ENCODE measurements around the gene RAB40C. TPM values are rescaled to one million over a fixed set of nuclear protein-coding genes. Genes with fewer than 3 reads are reported as not detected.
A peak's percentile ranks its signal among the peaks of the same experiment; 100 is the strongest.

RAB40C gene
- total RNA-seq, 1 experiment from 2014 or later: 5.9 TPM

DNA sequence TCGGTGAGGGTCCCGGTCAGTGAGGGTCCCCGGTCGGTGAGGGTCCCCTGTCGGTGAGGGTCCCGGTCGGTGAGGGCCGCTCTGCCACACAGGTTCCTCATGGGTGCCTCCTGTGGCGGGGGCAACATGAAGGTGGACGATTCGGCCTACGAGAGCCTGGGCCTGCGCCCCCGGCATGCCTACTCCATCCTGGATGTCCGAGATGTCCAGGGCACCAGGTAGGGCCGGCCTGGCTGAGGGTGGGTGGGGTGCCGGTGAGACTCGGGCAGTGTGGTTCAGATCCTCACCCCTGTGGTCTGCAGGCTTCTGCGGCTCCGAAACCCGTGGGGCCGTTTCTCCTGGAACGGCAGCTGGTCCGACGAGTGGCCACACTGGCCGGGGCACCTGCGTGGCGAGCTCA, 38.7 kb upstream of the RAB40C start:
- H3K4me1 ChIP-seq (ENCODE audit: low read length): no peaks in the 10 kb centered on the region
- H3K27me3 ChIP-seq (ENCODE audit: low read length): no peaks in the 10 kb centered on the region
- no peak overlapping the region for H3K27ac ChIP-seq (ENCODE audit: low read length)
- no peaks in the 10 kb centered on the region for H3K9me3 ChIP-seq (ENCODE audit: low read length)
- no peaks in the 10 kb centered on the region for H3K9me2 ChIP-seq (replicated peaks; ENCODE audit: insufficient read depth, low read length)
- no peaks in the 10 kb centered on the region for H3K79me2 ChIP-seq (ENCODE audit: low read length)
- no peak for DNase-seq
- H3K4me2 ChIP-seq (ENCODE audit: low read depth, low read length, poor library complexity, severe bottlenecking): no peak overlapping the region
- H4K20me1 ChIP-seq (ENCODE audit: insufficient read depth, low read depth, low read length): 0 out of 2 replicates have a peak, but pooled peaks cover 6% of the 10 kb centered on the region
- no peak overlapping the region for H3K4me3 ChIP-seq (ENCODE audit: low read length)
- H2AFZ ChIP-seq (ENCODE audit: low read length): no peak overlapping the region
- H3K9ac ChIP-seq (ENCODE audit: low read length): no peak overlapping the region
- no peaks in the 10 kb centered on the region for H3K36me3 ChIP-seq (ENCODE audit: insufficient read depth, low read length)

DNA sequence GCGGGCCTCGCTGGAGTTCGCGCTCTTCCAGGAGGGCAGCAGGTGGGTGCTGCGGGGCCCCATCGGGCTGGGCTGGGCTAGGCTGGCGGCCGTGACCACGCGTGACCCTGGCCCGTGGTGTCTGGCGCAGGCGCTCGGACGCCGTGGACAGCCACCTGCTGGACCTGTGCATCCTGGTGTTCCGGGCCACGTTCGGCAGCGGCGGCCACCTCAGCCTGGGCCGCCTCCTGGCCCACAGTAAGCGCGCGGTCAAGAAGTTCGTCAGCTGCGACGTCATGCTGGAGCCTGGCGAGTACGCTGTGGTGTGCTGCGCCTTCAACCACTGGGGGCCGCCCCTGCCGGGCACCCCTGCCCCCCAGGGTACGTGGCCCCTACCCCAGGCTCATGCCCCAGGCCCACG, 37.7 kb upstream of the RAB40C start:
- Histone ChIP-seq H3K27me3 (ENCODE audit: low read length) (no peaks in the 10 kb centered on the region), H3K4me2 (ENCODE audit: low read depth, low read length, poor library complexity, severe bottlenecking) (no peak overlapping the region), H2AFZ (ENCODE audit: low read length) (no peak overlapping the region), H3K9ac (ENCODE audit: low read length) (no peak overlapping the region), H3K4me3 (ENCODE audit: low read length) (no peak overlapping the region), H3K27ac (ENCODE audit: low read length) (no peak overlapping the region), H4K20me1 (ENCODE audit: insufficient read depth, low read depth, low read length) (0 out of 2 replicates have a peak, but pooled peaks cover 6% of the 10 kb centered on the region), H3K36me3 (ENCODE audit: insufficient read depth, low read length) (no peaks in the 10 kb centered on the region), H3K9me2 (replicated peaks; ENCODE audit: insufficient read depth, low read length) (no peaks in the 10 kb centered on the region), H3K79me2 (ENCODE audit: low read length) (no peaks in the 10 kb centered on the region), H3K4me1 (ENCODE audit: low read length) (peaks cover 8% of the 10 kb centered on the region), H3K9me3 (ENCODE audit: low read length) (no peaks in the 10 kb centered on the region)
- DNase-seq: no peak

DNA sequence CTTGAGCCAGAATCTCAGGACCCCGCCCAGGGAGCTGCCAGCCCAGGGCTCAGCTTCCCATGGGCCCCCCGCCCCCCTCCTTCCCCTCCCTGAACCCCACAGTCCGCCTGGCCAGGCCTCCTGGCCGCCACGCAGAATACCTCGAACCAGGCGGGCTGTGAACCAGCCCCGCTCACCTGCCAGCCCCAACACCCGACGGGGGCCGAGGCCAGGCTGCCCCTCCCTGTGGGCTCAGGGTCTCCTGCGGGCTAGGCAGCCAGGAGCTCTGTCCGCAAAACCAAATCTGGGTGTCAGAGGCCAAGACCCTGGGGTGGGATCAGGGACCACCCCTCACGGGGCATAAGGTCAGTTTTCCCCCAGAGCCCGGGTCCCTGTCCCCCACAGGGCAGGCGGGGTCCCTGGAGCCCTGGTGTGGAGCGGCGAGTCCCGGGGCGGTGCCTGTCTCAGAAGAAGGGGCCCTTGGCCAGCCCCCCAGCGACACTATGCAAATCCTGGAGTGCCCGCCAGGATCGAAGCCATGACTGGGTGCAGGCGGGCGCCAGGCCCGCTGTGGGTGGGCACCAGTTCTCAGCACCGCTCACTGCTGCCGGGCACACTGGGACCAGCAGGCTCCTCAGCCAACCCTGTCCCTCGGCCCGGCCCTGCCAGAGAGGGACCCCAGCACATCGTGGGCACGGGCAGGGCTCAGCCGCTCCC, 36.1 kb upstream of the RAB40C start:
- H3K4me3 ChIP-seq (ENCODE audit: low read length): no peak overlapping the region
- no peak overlapping the region for H3K27ac ChIP-seq (ENCODE audit: low read length)
- no peaks in the 10 kb centered on the region for H3K27me3 ChIP-seq (ENCODE audit: low read length)
- H3K4me2 ChIP-seq (ENCODE audit: low read depth, low read length, poor library complexity, severe bottlenecking): no peak overlapping the region
- no peaks in the 10 kb centered on the region for H3K9me3 ChIP-seq (ENCODE audit: low read length)
- no peak overlapping the region for H2AFZ ChIP-seq (ENCODE audit: low read length)
- no peaks in the 10 kb centered on the region for H3K36me3 ChIP-seq (ENCODE audit: insufficient read depth, low read length)
- no peaks in the 10 kb centered on the region for H3K79me2 ChIP-seq (ENCODE audit: low read length)
- H4K20me1 ChIP-seq (ENCODE audit: insufficient read depth, low read depth, low read length): 0 out of 2 replicates have a peak, but pooled peaks cover 6% of the 10 kb centered on the region
- H3K4me1 ChIP-seq (ENCODE audit: low read length): peaks cover 23% of the 10 kb centered on the region
- H3K9ac ChIP-seq (ENCODE audit: low read length): no peak overlapping the region
- peak; percentile 44 for DNase-seq
- H3K9me2 ChIP-seq (replicated peaks; ENCODE audit: insufficient read depth, low read length): no peaks in the 10 kb centered on the region

DNA sequence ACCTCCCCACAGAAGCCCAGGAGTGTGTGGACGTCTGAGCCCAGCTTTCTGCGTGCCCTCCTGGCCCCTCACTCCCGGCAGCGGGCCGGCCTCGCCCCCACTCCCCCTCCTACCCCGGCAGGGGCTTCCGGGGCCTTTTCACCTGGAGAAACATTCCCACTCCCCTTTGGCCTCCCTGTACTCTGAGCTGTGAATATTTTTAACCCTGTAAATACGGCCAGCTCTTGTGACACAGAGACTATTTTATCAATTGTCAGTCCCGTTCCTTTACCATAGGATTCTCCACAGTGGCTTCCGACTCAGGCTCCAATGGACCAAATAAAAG, 35.6 kb upstream of the RAB40C start:
- Histone ChIP-seq H3K27me3 (ENCODE audit: low read length) (no peaks in the 10 kb centered on the region), H3K27ac (ENCODE audit: low read length) (no peak overlapping the region), H3K9me3 (ENCODE audit: low read length) (no peaks in the 10 kb centered on the region), H3K79me2 (ENCODE audit: low read length) (no peaks in the 10 kb centered on the region), H2AFZ (ENCODE audit: low read length) (no peak overlapping the region), H3K4me3 (ENCODE audit: low read length) (no peak overlapping the region), H3K9ac (ENCODE audit: low read length) (no peak overlapping the region), H3K36me3 (ENCODE audit: insufficient read depth, low read length) (no peaks in the 10 kb centered on the region), H3K4me1 (ENCODE audit: low read length) (peaks cover 28% of the 10 kb centered on the region), H3K9me2 (replicated peaks; ENCODE audit: insufficient read depth, low read length) (no peaks in the 10 kb centered on the region), H4K20me1 (ENCODE audit: insufficient read depth, low read depth, low read length) (0 out of 2 replicates have a peak, but pooled peaks cover 8% of the 10 kb centered on the region), H3K4me2 (ENCODE audit: low read depth, low read length, poor library complexity, severe bottlenecking) (no peak overlapping the region)
- DNase-seq: no peak

DNA sequence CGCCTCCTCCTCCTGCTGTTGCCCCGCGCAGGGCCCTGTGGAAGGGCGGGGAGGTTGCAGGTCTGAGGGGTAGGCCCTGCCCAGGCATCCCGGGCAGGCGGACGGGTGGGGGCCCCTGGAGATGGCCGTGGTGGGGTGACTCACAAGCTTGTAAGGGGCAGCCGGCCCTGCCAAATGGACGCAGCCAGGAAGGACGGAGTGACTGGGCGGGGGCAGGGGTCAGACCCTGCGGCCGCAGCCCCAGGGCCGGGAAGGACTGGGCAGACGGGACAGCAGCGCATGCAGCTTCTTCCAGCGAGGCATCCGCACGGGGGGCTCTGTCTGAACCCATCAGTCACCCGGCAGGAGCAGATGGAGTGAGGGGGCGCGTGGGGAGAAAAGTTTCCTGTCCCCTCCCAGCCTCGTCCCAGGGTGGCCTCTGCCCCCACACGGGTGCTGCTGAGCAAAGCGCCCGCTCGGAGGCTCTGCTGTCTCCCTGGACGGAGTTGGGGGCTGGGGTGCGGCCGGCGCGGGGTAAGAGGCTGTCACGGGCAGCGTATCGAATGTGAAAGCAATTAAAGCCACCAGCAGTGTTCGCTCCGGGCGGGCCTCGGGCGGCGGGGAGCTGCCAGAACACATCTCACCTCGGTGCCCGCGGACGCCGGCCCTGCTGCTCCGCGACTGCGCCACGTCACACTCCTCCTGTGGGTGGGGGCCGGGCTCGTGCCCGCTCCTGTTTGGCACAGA, 35.1 kb upstream of the RAB40C start:
- no peak overlapping the region for H3K9ac ChIP-seq (ENCODE audit: low read length)
- H3K27ac ChIP-seq (ENCODE audit: low read length): no peak overlapping the region
- DNase-seq: no peak
- no peaks in the 10 kb centered on the region for H3K9me2 ChIP-seq (replicated peaks; ENCODE audit: insufficient read depth, low read length)
- no peaks in the 10 kb centered on the region for H3K79me2 ChIP-seq (ENCODE audit: low read length)
- H3K27me3 ChIP-seq (ENCODE audit: low read length): no peaks in the 10 kb centered on the region
- H2AFZ ChIP-seq (ENCODE audit: low read length): no peak overlapping the region
- H3K4me1 ChIP-seq (ENCODE audit: low read length): peaks cover 29% of the 10 kb centered on the region
- H3K4me3 ChIP-seq (ENCODE audit: low read length): no peak overlapping the region
- no peaks in the 10 kb centered on the region for H3K9me3 ChIP-seq (ENCODE audit: low read length)
- H4K20me1 ChIP-seq (ENCODE audit: insufficient read depth, low read depth, low read length): 0 out of 2 replicates have a peak, but pooled peaks cover 10% of the 10 kb centered on the region
- H3K36me3 ChIP-seq (ENCODE audit: insufficient read depth, low read length): no peaks in the 10 kb centered on the region
- no peak overlapping the region for H3K4me2 ChIP-seq (ENCODE audit: low read depth, low read length, poor library complexity, severe bottlenecking)

DNA sequence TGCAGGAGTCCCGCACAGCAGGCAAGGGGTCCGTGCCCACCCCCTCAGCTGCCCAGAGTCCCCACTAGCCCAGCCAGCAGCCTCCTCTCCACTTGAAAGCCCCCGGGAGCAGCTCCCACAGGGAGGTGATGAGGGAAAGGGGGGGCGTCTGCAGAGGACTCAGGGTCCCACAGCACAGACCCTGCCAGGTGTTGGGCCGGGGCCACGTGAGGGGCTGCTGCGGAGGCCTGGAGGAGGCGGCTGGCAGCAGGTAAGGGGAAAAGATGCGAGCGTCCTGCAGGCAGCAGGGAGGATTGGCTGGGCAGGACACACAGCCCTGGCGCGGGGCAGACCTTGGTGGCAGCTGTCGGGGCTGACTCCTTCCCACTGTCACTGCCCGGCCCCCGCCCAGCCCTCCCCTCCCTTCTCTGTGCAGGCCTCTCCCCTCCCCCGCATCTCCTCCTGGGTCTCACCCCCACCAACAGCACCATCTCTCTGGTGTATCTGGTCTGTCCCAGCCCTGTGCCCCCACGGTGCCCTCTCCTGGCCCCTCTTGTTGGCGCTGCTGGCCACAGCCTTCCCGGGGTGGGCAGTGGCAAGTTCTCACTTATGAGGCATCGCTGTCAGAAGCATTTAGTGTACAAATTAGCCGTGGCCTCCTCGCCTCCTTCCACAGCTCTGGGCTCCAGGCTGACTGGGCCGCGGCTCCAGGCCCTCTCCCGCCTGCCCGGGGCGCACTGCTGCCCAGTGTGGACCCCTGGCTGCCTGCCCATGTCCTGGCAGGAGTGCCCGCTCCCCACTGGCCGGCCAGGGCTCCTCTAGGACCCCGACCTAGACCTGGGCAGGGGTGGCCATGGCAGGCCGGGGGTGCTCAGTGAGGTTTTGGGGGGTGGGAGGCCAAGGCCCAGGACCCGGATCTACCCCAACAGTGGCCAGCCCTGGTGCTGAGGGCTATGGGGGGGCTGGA, 34.1 kb upstream of the RAB40C start:
- Histone ChIP-seq H3K9ac (ENCODE audit: low read length) (no peak overlapping the region), H3K36me3 (ENCODE audit: insufficient read depth, low read length) (no peaks in the 10 kb centered on the region)

DNA sequence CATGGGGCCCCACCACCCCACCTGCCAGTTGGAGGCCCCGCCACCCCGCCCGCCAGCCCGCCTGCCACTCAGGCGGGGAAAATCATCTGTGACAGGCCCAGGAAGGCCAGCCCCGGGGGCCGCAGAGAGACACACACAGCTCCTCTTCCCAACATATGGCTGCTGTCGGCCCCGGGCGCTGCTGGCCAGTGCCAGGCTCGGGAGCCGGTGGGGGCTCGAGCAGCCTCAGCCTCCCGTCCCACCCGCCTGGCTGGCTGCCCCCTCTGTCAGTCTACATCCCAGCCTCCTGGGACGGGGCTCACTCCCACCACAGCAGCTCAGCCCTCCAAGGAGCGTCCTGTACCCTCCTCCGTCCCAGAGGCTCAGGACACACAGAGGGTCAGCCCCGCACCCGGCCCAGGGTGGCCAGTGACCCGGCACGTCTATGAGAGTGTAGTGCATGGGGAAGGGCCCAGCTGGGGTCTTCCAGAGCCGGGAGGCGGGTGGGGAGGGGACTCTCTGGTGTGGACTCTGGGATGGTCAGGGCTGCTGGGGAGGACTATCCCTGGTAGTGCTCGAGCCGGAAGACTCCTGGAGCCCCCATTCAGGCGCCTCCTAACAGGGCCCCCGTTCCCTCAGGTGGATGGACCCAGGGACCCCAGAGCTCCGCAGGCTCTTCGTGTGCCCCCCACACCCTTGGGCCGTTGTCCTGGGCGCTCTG, 33.2 kb upstream of the RAB40C start:
- DNase-seq: no peak

More for the DNA sequence above, 34.1 kb upstream of the RAB40C start:
- Histone ChIP-seq H2AFZ (ENCODE audit: low read length) (no peak overlapping the region), H3K9me3 (ENCODE audit: low read length) (no peaks in the 10 kb centered on the region), H3K27ac (ENCODE audit: low read length) (no peak overlapping the region), H4K20me1 (ENCODE audit: insufficient read depth, low read depth, low read length) (0 out of 2 replicates have a peak, but pooled peaks cover 10% of the 10 kb centered on the region), H3K9me2 (replicated peaks; ENCODE audit: insufficient read depth, low read length) (no peaks in the 10 kb centered on the region), H3K4me1 (ENCODE audit: low read length) (peaks cover 29% of the 10 kb centered on the region), H3K4me2 (ENCODE audit: low read depth, low read length, poor library complexity, severe bottlenecking) (no peak overlapping the region), H3K79me2 (ENCODE audit: low read length) (no peaks in the 10 kb centered on the region), H3K4me3 (ENCODE audit: low read length) (no peak overlapping the region), H3K27me3 (ENCODE audit: low read length) (no peaks in the 10 kb centered on the region)
- DNase-seq: no peak

More for the DNA sequence above, 33.2 kb upstream of the RAB40C start:
- H3K36me3 ChIP-seq (ENCODE audit: insufficient read depth, low read length): no peaks in the 10 kb centered on the region
- H3K79me2 ChIP-seq (ENCODE audit: low read length): no peaks in the 10 kb centered on the region
- peak overlapping the region; percentile 71; the same call in 1 of the 2 replicates for H3K27ac ChIP-seq (ENCODE audit: low read length)
- H4K20me1 ChIP-seq (ENCODE audit: insufficient read depth, low read depth, low read length): 0 out of 2 replicates have a peak, but pooled peaks cover 10% of the 10 kb centered on the region
- no peaks in the 10 kb centered on the region for H3K9me3 ChIP-seq (ENCODE audit: low read length)
- H3K27me3 ChIP-seq (ENCODE audit: low read length): no peaks in the 10 kb centered on the region
- no peak overlapping the region for H3K9ac ChIP-seq (ENCODE audit: low read length)
- H3K4me3 ChIP-seq (ENCODE audit: low read length): no peak overlapping the region
- no peaks in the 10 kb centered on the region for H3K9me2 ChIP-seq (replicated peaks; ENCODE audit: insufficient read depth, low read length)
- peak overlapping the region; percentile 63 for H3K4me2 ChIP-seq (ENCODE audit: low read depth, low read length, poor library complexity, severe bottlenecking)
- H3K4me1 ChIP-seq (ENCODE audit: low read length): peaks cover 29% of the 10 kb centered on the region
- no peak overlapping the region for H2AFZ ChIP-seq (ENCODE audit: low read length)
